GM23338 (cell line): ENCODE data around the gene MKX. TPM values are rescaled to one million over a fixed set of nuclear protein-coding genes. Genes with fewer than 3 reads are reported as not detected.
"Not testable (repeated sequence)": the region's sequence is repeated elsewhere in the genome, so short reads cannot be mapped to it uniquely, and the experiment has no call there.

Experiments
- ATAC-seq: fragments of 200-7000 bp; cut with Tn5 transposase; 3 replicates; pipeline ENCODE4 v1.9.1; 2020
- DNase-seq: peaks from one replicate; pipeline ENCODE4 v3.0.0-alpha.2; 2015; ENCODE audit warnings: low spot score
- H2AFZ ChIP-seq: fragments of 200-600 bp; sonication (generic); 2 replicates; pipeline ENCODE4 v1.8.0; 2016; ENCODE audit warnings: antibody characterized with exemption, mild to moderate bottlenecking, moderate library complexity
- H3F3A ChIP-seq: fragments of 200-600 bp; sonication (generic); replicated peaks from 2 replicates; pipeline ENCODE4 v1.8.0; 2017; ENCODE audit warnings: antibody characterized with exemption, mixed run types, low read depth
- H3K27ac ChIP-seq: fragments of 200-600 bp; sonication (generic); 2 replicates; pipeline ENCODE4 v1.6.1; 2016; ENCODE audit warnings: low read depth
- H3K27me3 ChIP-seq: fragments of 200-600 bp; sonication (generic); 2 replicates; pipeline ENCODE4 v1.8.0; 2016; ENCODE audit warnings: mild to moderate bottlenecking, mixed run types, moderate library complexity; ENCODE audit not compliant: insufficient read depth
- H3K36me3 ChIP-seq: fragments of 200-600 bp; sonication (generic); 2 replicates; pipeline ENCODE4 v1.8.0; 2016; ENCODE audit warnings: mild to moderate bottlenecking; ENCODE audit not compliant: insufficient read depth
- H3K4me1 ChIP-seq: fragments of 200-600 bp; sonication (generic); 2 replicates; pipeline ENCODE4 v1.8.0; 2016; ENCODE audit warnings: mild to moderate bottlenecking, moderate library complexity; ENCODE audit not compliant: insufficient read depth
- H3K4me2 ChIP-seq: fragments of 200-600 bp; sonication (generic); 2 replicates; pipeline ENCODE4 v1.7.1; 2017; ENCODE audit warnings: mixed run types
- H3K4me3 ChIP-seq: fragments of 200-600 bp; sonication (generic); 2 replicates; pipeline ENCODE4 v1.6.1; 2016; ENCODE audit warnings: mixed run types
- H3K79me2 ChIP-seq: fragments of 200-600 bp; sonication (generic); replicated peaks from 2 replicates; pipeline ENCODE4 v1.8.0; 2017; ENCODE audit warnings: mild to moderate bottlenecking; ENCODE audit not compliant: insufficient read depth
- H3K9me2 ChIP-seq: fragments of 200-600 bp; sonication (generic); 2 replicates; pipeline ENCODE4 v1.8.0; 2017; ENCODE audit not compliant: insufficient read depth
- H4K20me1 ChIP-seq: fragments of 200-600 bp; sonication (generic); replicated peaks from 2 replicates; pipeline ENCODE4 v1.8.0; 2017; ENCODE audit warnings: mild to moderate bottlenecking; ENCODE audit not compliant: insufficient read depth
- H3K27ac Mint-ChIP-seq: 2 replicates; pipeline ENCODE4 v1.8.0; 2020; ENCODE audit warnings: inconsistent platforms, mild to moderate bottlenecking, moderate library complexity, mixed read lengths
- H3K27me3 Mint-ChIP-seq: 3 replicates; pipeline ENCODE4 v1.8.0; 2022; ENCODE audit warnings: low read depth, mild to moderate bottlenecking, moderate library complexity, mixed read lengths, inconsistent platforms; ENCODE audit not compliant: insufficient read depth, poor library complexity
- H3K36me3 Mint-ChIP-seq: 3 replicates; pipeline ENCODE4 v1.8.0; 2021; ENCODE audit warnings: low read depth, mild to moderate bottlenecking, inconsistent platforms, moderate library complexity, mixed read lengths
- H3K4me1 Mint-ChIP-seq: 3 replicates; pipeline ENCODE4 v1.8.0; 2020; ENCODE audit warnings: mild to moderate bottlenecking, inconsistent platforms, mixed read lengths
- H3K4me3 Mint-ChIP-seq: 3 replicates; pipeline ENCODE4 v1.8.0; 2021; ENCODE audit warnings: moderate library complexity, mild to moderate bottlenecking, inconsistent platforms, mixed read lengths
- H3K9me3 Mint-ChIP-seq: 3 replicates; pipeline ENCODE4 v1.8.0; 2020; ENCODE audit warnings: moderate library complexity, mild to moderate bottlenecking, inconsistent platforms, mixed read lengths
- EZH2phosphoT487 ChIP-seq: fragments of 200-600 bp; sonication (generic); IDR thresholded peaks from one replicate; pipeline ENCODE4 v1.8.1; 2018; ENCODE audit warnings: antibody characterized with exemption; ENCODE audit not compliant: unreplicated experiment
- ZNF331 ChIP-seq: fragments of 250-450 bp; sonication (Bioruptor Pico); IDR thresholded peaks from 2 replicates; pipeline ENCODE4 v1.5.0; 2020; ENCODE audit warnings: low read depth, mild to moderate bottlenecking, moderate library complexity
- polyA plus RNA-seq: library from polyadenylated mRNA; unstranded; fragments of >200 nt; fragmentation: Nextera tagmentation; extraction: Ambion mirVana; gene quantifications from 2 replicates; pipeline ENCODE4 v1.2.1, GENCODE V29; 2016
- total RNA-seq: library from RNA; depleted of rRNA; stranded (reverse); fragments of >200 nt; shearing (Covaris generic); gene quantifications from 2 replicates; pipeline ENCODE4 v1.2.3, GENCODE V29; 2014
- TF ChIP-seq, protein P1 (sequence below): fragments of 250-450 bp; sonication (Bioruptor Pico); IDR thresholded peaks from 2 replicates; pipeline ENCODE4 v1.5.0; 2020; ENCODE audit warnings: mild to moderate bottlenecking, moderate library complexity
- TF ChIP-seq, protein P2 (sequence below): IDR thresholded peaks from one replicate; pipeline ENCODE4 v1.6.1; 2018; ENCODE audit warnings: antibody characterized with exemption; ENCODE audit not compliant: unreplicated experiment

Gene MKX
- total and polyA plus RNA-seq, 2 experiments from 2014 or later, result 0.66 to 0.97 TPM

DNA sequence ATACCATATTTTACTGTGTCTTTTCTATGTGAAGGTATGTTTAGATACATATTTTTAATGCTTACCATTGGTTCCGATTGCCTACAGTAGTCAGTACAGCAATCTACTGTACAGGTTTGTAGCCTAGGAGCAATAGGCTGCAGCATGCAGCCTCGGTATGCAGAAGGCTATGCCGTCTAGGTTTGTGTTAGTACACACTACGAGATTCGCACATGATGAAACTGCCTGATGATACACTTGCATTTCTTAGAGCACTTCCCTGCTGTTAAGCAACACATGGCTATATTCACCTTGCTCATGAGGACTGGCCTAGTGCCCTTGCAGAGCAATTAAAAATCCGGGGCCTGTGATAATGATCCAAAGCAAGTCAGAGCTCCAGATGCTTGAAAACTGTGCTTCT, 62.4 kb downstream of the MKX start (continued):
- TF ChIP-seq, protein P1, sequence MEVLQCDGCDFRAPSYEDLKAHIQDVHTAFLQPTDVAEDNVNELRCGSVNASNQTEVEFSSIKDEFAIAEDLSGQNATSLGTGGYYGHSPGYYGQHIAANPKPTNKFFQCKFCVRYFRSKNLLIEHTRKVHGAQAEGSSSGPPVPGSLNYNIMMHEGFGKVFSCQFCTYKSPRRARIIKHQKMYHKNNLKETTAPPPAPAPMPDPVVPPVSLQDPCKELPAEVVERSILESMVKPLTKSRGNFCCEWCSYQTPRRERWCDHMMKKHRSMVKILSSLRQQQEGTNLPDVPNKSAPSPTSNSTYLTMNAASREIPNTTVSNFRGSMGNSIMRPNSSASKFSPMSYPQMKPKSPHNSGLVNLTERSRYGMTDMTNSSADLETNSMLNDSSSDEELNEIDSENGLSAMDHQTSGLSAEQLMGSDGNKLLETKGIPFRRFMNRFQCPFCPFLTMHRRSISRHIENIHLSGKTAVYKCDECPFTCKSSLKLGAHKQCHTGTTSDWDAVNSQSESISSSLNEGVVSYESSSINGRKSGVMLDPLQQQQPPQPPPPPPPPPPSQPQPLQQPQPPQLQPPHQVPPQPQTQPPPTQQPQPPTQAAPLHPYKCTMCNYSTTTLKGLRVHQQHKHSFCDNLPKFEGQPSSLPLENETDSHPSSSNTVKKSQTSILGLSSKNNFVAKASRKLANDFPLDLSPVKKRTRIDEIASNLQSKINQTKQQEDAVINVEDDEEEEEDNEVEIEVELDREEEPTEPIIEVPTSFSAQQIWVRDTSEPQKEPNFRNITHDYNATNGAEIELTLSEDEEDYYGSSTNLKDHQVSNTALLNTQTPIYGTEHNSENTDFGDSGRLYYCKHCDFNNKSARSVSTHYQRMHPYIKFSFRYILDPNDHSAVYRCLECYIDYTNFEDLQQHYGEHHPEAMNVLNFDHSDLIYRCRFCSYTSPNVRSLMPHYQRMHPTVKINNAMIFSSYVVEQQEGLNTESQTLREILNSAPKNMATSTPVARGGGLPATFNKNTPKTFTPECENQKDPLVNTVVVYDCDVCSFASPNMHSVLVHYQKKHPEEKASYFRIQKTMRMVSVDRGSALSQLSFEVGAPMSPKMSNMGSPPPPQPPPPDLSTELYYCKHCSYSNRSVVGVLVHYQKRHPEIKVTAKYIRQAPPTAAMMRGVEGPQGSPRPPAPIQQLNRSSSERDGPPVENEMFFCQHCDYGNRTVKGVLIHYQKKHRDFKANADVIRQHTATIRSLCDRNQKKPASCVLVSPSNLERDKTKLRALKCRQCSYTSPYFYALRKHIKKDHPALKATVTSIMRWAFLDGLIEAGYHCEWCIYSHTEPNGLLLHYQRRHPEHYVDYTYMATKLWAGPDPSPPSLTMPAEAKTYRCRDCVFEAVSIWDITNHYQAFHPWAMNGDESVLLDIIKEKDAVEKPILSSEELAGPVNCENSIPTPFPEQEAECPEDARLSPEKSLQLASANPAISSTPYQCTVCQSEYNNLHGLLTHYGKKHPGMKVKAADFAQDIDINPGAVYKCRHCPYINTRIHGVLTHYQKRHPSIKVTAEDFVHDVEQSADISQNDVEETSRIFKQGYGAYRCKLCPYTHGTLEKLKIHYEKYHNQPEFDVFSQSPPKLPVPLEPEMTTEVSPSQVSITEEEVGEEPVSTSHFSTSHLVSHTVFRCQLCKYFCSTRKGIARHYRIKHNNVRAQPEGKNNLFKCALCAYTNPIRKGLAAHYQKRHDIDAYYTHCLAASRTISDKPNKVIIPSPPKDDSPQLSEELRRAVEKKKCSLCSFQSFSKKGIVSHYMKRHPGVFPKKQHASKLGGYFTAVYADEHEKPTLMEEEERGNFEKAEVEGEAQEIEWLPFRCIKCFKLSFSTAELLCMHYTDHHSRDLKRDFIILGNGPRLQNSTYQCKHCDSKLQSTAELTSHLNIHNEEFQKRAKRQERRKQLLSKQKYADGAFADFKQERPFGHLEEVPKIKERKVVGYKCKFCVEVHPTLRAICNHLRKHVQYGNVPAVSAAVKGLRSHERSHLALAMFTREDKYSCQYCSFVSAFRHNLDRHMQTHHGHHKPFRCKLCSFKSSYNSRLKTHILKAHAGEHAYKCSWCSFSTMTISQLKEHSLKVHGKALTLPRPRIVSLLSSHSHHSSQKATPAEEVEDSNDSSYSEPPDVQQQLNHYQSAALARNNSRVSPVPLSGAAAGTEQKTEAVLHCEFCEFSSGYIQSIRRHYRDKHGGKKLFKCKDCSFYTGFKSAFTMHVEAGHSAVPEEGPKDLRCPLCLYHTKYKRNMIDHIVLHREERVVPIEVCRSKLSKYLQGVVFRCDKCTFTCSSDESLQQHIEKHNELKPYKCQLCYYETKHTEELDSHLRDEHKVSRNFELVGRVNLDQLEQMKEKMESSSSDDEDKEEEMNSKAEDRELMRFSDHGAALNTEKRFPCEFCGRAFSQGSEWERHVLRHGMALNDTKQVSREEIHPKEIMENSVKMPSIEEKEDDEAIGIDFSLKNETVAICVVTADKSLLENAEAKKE (CRISPR knock-in tag), result no peak
- no peak for TF ChIP-seq EZH2phosphoT487
- no peak for TF ChIP-seq ZNF331 (CRISPR knock-in tag)
- TF ChIP-seq, protein P2, sequence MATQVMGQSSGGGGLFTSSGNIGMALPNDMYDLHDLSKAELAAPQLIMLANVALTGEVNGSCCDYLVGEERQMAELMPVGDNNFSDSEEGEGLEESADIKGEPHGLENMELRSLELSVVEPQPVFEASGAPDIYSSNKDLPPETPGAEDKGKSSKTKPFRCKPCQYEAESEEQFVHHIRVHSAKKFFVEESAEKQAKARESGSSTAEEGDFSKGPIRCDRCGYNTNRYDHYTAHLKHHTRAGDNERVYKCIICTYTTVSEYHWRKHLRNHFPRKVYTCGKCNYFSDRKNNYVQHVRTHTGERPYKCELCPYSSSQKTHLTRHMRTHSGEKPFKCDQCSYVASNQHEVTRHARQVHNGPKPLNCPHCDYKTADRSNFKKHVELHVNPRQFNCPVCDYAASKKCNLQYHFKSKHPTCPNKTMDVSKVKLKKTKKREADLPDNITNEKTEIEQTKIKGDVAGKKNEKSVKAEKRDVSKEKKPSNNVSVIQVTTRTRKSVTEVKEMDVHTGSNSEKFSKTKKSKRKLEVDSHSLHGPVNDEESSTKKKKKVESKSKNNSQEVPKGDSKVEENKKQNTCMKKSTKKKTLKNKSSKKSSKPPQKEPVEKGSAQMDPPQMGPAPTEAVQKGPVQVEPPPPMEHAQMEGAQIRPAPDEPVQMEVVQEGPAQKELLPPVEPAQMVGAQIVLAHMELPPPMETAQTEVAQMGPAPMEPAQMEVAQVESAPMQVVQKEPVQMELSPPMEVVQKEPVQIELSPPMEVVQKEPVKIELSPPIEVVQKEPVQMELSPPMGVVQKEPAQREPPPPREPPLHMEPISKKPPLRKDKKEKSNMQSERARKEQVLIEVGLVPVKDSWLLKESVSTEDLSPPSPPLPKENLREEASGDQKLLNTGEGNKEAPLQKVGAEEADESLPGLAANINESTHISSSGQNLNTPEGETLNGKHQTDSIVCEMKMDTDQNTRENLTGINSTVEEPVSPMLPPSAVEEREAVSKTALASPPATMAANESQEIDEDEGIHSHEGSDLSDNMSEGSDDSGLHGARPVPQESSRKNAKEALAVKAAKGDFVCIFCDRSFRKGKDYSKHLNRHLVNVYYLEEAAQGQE, result no peak

DNA sequence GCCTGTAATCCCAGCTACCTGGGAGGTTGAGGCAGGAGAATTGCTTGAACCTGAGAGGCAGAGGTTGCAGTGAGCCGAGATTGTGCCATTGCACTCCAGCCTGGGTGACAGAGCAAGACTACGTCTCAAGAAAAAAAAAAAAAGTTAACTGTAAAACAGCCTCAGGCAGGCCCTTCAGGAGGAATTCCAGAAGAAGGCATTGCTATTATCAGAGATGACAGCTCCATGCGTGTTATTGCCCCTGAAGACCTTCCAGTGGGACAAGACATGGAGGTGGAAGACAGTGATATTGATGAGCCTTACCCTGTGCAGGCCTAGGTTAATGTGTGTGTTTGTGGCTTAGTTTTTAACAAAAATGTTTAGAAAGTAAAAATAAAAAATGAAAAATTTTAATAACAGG, 63.8 kb downstream of the MKX start:
- H3K9me2 ChIP-seq, H3K4me1 ChIP-seq, H3K27me3 Mint-ChIP-seq, H3K4me3 ChIP-seq, H3K27ac ChIP-seq, H3F3A ChIP-seq, H3K36me3 Mint-ChIP-seq, ATAC-seq, H3K36me3 ChIP-seq, H3K9me3 Mint-ChIP-seq, H3K27ac Mint-ChIP-seq, H3K4me3 Mint-ChIP-seq, H3K27me3 ChIP-seq, H3K79me2 ChIP-seq, DNase-seq, H4K20me1 ChIP-seq, H2AFZ ChIP-seq, H3K4me2 ChIP-seq: not testable (repeated sequence)
- peaks cover 15% of the 10 kb centered on the region for H3K4me1 Mint-ChIP-seq
